ENCODE measurements around the gene LYRM4. TPM values are rescaled to one million over a fixed set of nuclear protein-coding genes. Genes with fewer than 3 reads are reported as not detected.

The LYRM4 gene
- total RNA-seq, 6 experiments from 2014 or later, result 26.8 to 36.3 (median 30.2) TPM

- H3K36me3 Mint-ChIP-seq (ENCODE audit: low read depth), result no peaks in the 10 kb centered on the region
- H3K27ac Mint-ChIP-seq, result peak overlapping the region; percentile 12; the same call in 1 of the 2 replicates
- peaks cover 2% of the 10 kb centered on the region for H3K27me3 Mint-ChIP-seq (ENCODE audit: insufficient read depth)
- H3K4me1 Mint-ChIP-seq (ENCODE audit: low read depth), result peaks cover 44% of the 10 kb centered on the region
- TF ChIP-seq CTCF (IDR thresholded peaks at IDR 0.05), result no peak
- peak overlapping the region; percentile 63 for H3K4me3 Mint-ChIP-seq
- DNase-seq, result no peak
- no peaks in the 10 kb centered on the region for H3K9me3 Mint-ChIP-seq
These were observed 177.5 kb downstream of the LYRM4 start for GRCh38 chr6:5083307-5083583.

GRCh38 chr6:5082487-5083306 is 178.1 kb downstream of the LYRM4 start:
- peak overlapping the region; percentile 92 for H3K27ac Mint-ChIP-seq
- TF ChIP-seq CTCF (IDR thresholded peaks at IDR 0.05), result no peak
- H3K27me3 Mint-ChIP-seq (ENCODE audit: insufficient read depth), result peaks cover 2% of the 10 kb centered on the region
- peak; percentile 96 for DNase-seq
- H3K9me3 Mint-ChIP-seq, result no peaks in the 10 kb centered on the region
- H3K4me3 Mint-ChIP-seq, result peak overlapping the region; percentile 63
- H3K4me1 Mint-ChIP-seq (ENCODE audit: low read depth), result peaks cover 44% of the 10 kb centered on the region
- no peaks in the 10 kb centered on the region for H3K36me3 Mint-ChIP-seq (ENCODE audit: low read depth)

GRCh38 chr6:5081955-5082354 is 178.8 kb downstream of the LYRM4 start:
- H3K4me1 Mint-ChIP-seq (ENCODE audit: low read depth), result peaks cover 44% of the 10 kb centered on the region
- peaks cover 2% of the 10 kb centered on the region for H3K27me3 Mint-ChIP-seq (ENCODE audit: insufficient read depth)
- peak; percentile 36 for DNase-seq
- no peak; the same call in 1 of the 2 replicates for TF ChIP-seq CTCF (IDR thresholded peaks at IDR 0.05)
- H3K9me3 Mint-ChIP-seq, result no peaks in the 10 kb centered on the region
- peak overlapping the region; percentile 92 for H3K27ac Mint-ChIP-seq
- H3K4me3 Mint-ChIP-seq, result peak overlapping the region; percentile 63; the same call in 1 of the 2 replicates
- no peaks in the 10 kb centered on the region for H3K36me3 Mint-ChIP-seq (ENCODE audit: low read depth)

- Mint-ChIP-seq H3K4me1 (ENCODE audit: low read depth) (peaks cover 44% of the 10 kb centered on the region), H3K9me3 (no peaks in the 10 kb centered on the region), H3K27ac (0 out of 2 replicates have a peak overlapping the region, but pooled peaks have one; percentile 92), H3K36me3 (ENCODE audit: low read depth) (no peaks in the 10 kb centered on the region), H3K27me3 (ENCODE audit: insufficient read depth) (peaks cover 6% of the 10 kb centered on the region), H3K4me3 (no peak overlapping the region)
- DNase-seq, result no peak
- no peak for TF ChIP-seq CTCF (IDR thresholded peaks at IDR 0.05)
These were observed 179.6 kb downstream of the LYRM4 start for GRCh38 chr6:5081182-5081581.

GRCh38 chr6:5080574-5080973 is 180.2 kb downstream of the LYRM4 start:
- no peak for DNase-seq
- no peak overlapping the region for H3K27ac Mint-ChIP-seq
- no peak for TF ChIP-seq CTCF (IDR thresholded peaks at IDR 0.05)
- no peaks in the 10 kb centered on the region for H3K9me3 Mint-ChIP-seq
- peaks cover 6% of the 10 kb centered on the region for H3K27me3 Mint-ChIP-seq (ENCODE audit: insufficient read depth)
- no peaks in the 10 kb centered on the region for H3K36me3 Mint-ChIP-seq (ENCODE audit: low read depth)
- peaks cover 44% of the 10 kb centered on the region for H3K4me1 Mint-ChIP-seq (ENCODE audit: low read depth)
- no peak overlapping the region; the same call in 1 of the 2 replicates for H3K4me3 Mint-ChIP-seq
